Astrocyte (in vitro differentiated cells and primary cell): ENCODE data around the gene RCOR1. TPM values are rescaled to one million over a fixed set of nuclear protein-coding genes. Genes with fewer than 3 reads are reported as not detected.

Experiments used
- DNase-seq: peaks from one replicate; pipeline ENCODE4 v3.0.0-alpha.2; 2010; ENCODE audit warnings: low read depth
- FAIRE-seq: peaks from 2 replicates; lab custom pipeline; 2011; peaks lifted over from hg19 to GRCh38; lab: Jason Lieb, UNC
- H2AFZ ChIP-seq: 2 replicates; pipeline ENCODE4 v1.6.0; 2012; ENCODE audit warnings: low read depth, low read length, inconsistent platforms
- H3K27ac ChIP-seq: 2 replicates; pipeline ENCODE4 v1.5.1; 2011; ENCODE audit warnings: low read depth, low read length, inconsistent platforms
- H3K27me3 ChIP-seq: 2 replicates; pipeline ENCODE4 v1.6.0; 2011; ENCODE audit warnings: low read length, inconsistent platforms; ENCODE audit not compliant: insufficient read depth
- H3K36me3 ChIP-seq: 2 replicates; pipeline ENCODE4 v1.5.1; 2011; ENCODE audit warnings: low read length, inconsistent platforms; ENCODE audit not compliant: insufficient read depth
- H3K4me1 ChIP-seq: 2 replicates; pipeline ENCODE4 v1.5.1; 2011; ENCODE audit warnings: low read length, inconsistent platforms; ENCODE audit not compliant: insufficient read depth
- H3K4me2 ChIP-seq: 2 replicates; pipeline ENCODE4 v1.6.0; 2012; ENCODE audit warnings: low read length, inconsistent platforms
- H3K4me3 ChIP-seq: 2 replicates; pipeline ENCODE4 v1.5.1; 2011; ENCODE audit warnings: low read depth, mild to moderate bottlenecking, low read length, inconsistent platforms; ENCODE audit not compliant: insufficient read depth
- H3K79me2 ChIP-seq: 2 replicates; pipeline ENCODE4 v1.6.0; 2012; ENCODE audit warnings: mild to moderate bottlenecking, low read length, inconsistent platforms; ENCODE audit not compliant: insufficient read depth
- H3K9ac ChIP-seq: 2 replicates; pipeline ENCODE4 v1.6.0; 2012; ENCODE audit warnings: mild to moderate bottlenecking, low read length, inconsistent platforms
- H3K9me3 ChIP-seq: 2 replicates; pipeline ENCODE4 v1.5.1; 2012; ENCODE audit warnings: low read depth, mild to moderate bottlenecking, low read length, inconsistent platforms; ENCODE audit not compliant: insufficient read depth
- H4K20me1 ChIP-seq: 2 replicates; pipeline ENCODE4 v1.6.0; 2012; ENCODE audit warnings: low read length, inconsistent platforms; ENCODE audit not compliant: insufficient read depth
- H3K27ac Mint-ChIP-seq: one replicate; pipeline ENCODE4 v1.8.0; 2021; ENCODE audit warnings: mild to moderate bottlenecking, mixed read lengths; ENCODE audit not compliant: unreplicated experiment
- H3K27me3 Mint-ChIP-seq: one replicate; pipeline ENCODE4 v1.8.0; 2021; ENCODE audit warnings: low read depth, mixed read lengths; ENCODE audit not compliant: unreplicated experiment
- H3K36me3 Mint-ChIP-seq: one replicate; pipeline ENCODE4 v1.8.0; 2021; ENCODE audit warnings: low read depth, mixed read lengths; ENCODE audit not compliant: unreplicated experiment
- H3K4me1 Mint-ChIP-seq: one replicate; pipeline ENCODE4 v1.8.0; 2021; ENCODE audit warnings: low read depth, mixed read lengths; ENCODE audit not compliant: unreplicated experiment
- H3K4me3 Mint-ChIP-seq: one replicate; pipeline ENCODE4 v1.8.0; 2021; ENCODE audit warnings: mild to moderate bottlenecking, moderate library complexity, mixed read lengths; ENCODE audit not compliant: unreplicated experiment
- H3K9me3 Mint-ChIP-seq: one replicate; pipeline ENCODE4 v1.8.0; 2021; ENCODE audit warnings: mild to moderate bottlenecking, mixed read lengths; ENCODE audit not compliant: unreplicated experiment
- CTCF ChIP-seq: IDR thresholded peaks from 2 replicates; pipeline ENCODE4 v1.5.1; 2011; ENCODE audit warnings: low read depth, mild to moderate bottlenecking, inconsistent platforms, low read length, moderate library complexity; ENCODE audit not compliant: insufficient read depth
- EZH2 ChIP-seq: IDR thresholded peaks from 2 replicates; pipeline ENCODE4 v1.6.1; 2012; ENCODE audit warnings: mild to moderate bottlenecking, low read length, inconsistent platforms; ENCODE audit not compliant: insufficient read depth
- total RNA-seq: library from RNA; stranded (reverse); gene quantifications from 2 replicates; pipeline ENCODE4 v1.2.1, GENCODE V29; 2021

Gene RCOR1
- total RNA-seq, 1 donor from 2014 or later, result 31.0 TPM

GRCh38 chr14:102729825-102730224 is 137.4 kb downstream of the RCOR1 start:
- no peaks in the 10 kb centered on the region for H3K4me1 ChIP-seq
- peaks cover 36% of the 10 kb centered on the region for H3K36me3 Mint-ChIP-seq
- H3K27me3 Mint-ChIP-seq, result no peaks in the 10 kb centered on the region
- no peak overlapping the region for H3K27ac ChIP-seq
- no peak overlapping the region for H3K27ac Mint-ChIP-seq
- no peaks in the 10 kb centered on the region for H3K79me2 ChIP-seq
- H3K9me3 ChIP-seq, result no peaks in the 10 kb centered on the region
- no peak overlapping the region for H3K4me2 ChIP-seq
- H3K9ac ChIP-seq, result no peak overlapping the region
- no peak overlapping the region for H3K4me3 Mint-ChIP-seq
- H3K36me3 ChIP-seq, result peaks cover 17% of the 10 kb centered on the region
- no peaks in the 10 kb centered on the region for H3K27me3 ChIP-seq
- TF ChIP-seq CTCF, result no peak
- no peak overlapping the region for H3K4me3 ChIP-seq
- DNase-seq, result no peak
- peaks cover 24% of the 10 kb centered on the region for H4K20me1 ChIP-seq
- no peaks in the 10 kb centered on the region for H3K4me1 Mint-ChIP-seq
- FAIRE-seq, result no peak
- H3K9me3 Mint-ChIP-seq, result no peaks in the 10 kb centered on the region
- no peak overlapping the region for H2AFZ ChIP-seq

- H3K4me3 ChIP-seq, result no peak overlapping the region
- no peaks in the 10 kb centered on the region for H3K27me3 Mint-ChIP-seq
- H3K4me1 ChIP-seq, result no peaks in the 10 kb centered on the region
- H3K9me3 Mint-ChIP-seq, result no peaks in the 10 kb centered on the region
- FAIRE-seq (no peak), DNase-seq (no peak)
- H3K27me3 ChIP-seq, result no peaks in the 10 kb centered on the region
- H3K4me2 ChIP-seq, result no peak overlapping the region
- H3K9ac ChIP-seq, result no peak overlapping the region
- no peaks in the 10 kb centered on the region for H3K9me3 ChIP-seq
- peaks cover 30% of the 10 kb centered on the region for H3K36me3 Mint-ChIP-seq
- H3K4me3 Mint-ChIP-seq, result no peak overlapping the region
- peaks cover 24% of the 10 kb centered on the region for H4K20me1 ChIP-seq
- H2AFZ ChIP-seq, result no peak overlapping the region
- H3K4me1 Mint-ChIP-seq, result no peaks in the 10 kb centered on the region
- no peak overlapping the region for H3K27ac Mint-ChIP-seq
- H3K27ac ChIP-seq, result no peak overlapping the region
- H3K79me2 ChIP-seq, result no peaks in the 10 kb centered on the region
- TF ChIP-seq CTCF (no peak), EZH2 (no peak)
- peaks cover 16% of the 10 kb centered on the region for H3K36me3 ChIP-seq
Measured at GRCh38 chr14:102731101-102731870, 138.8 kb downstream of the RCOR1 start.
